Kidney (tissue), 14 donors: Measurements from ENCODE around the gene SYK. TPM values are rescaled to one million over a fixed set of nuclear protein-coding genes. Genes with fewer than 3 reads are reported as not detected.

ENCODE experiments used
- DNase-seq, 5 donors: peaks; one replicate each; pipeline ENCODE4 v3.0.0-alpha.2; 2013 to 2020
- FAIRE-seq: peaks from 2 replicates; lab custom pipeline; 2012; peaks lifted over from hg19 to GRCh38; lab: Jason Lieb, UNC
- H3K27ac ChIP-seq, 2 donors: one replicate each; pipeline ENCODE4 v1.7.0; 2013; ENCODE audit warnings: low read depth in 2 of 2, low read length in 2 of 2, inconsistent platforms in 1 of 2
- H3K27me3 ChIP-seq: one replicate; pipeline ENCODE4 v1.7.1; 2013; ENCODE audit warnings: low read length, inconsistent platforms; ENCODE audit not compliant: control insufficient read depth, insufficient read depth
- H3K36me3 ChIP-seq, 3 donors: one replicate each; pipeline versions ENCODE4 v1.7.0 to v1.7.1; 2013; ENCODE audit warnings: low read length in 3 of 3, control low read depth in 1 of 3, inconsistent platforms in 1 of 3; ENCODE audit not compliant: insufficient read depth in 3 of 3, control insufficient read depth in 2 of 3
- H3K4me1 ChIP-seq, 3 donors: one replicate each; pipeline versions ENCODE4 v1.7.0 to v1.7.1; 2013; ENCODE audit warnings: low read length in 3 of 3, inconsistent platforms in 1 of 3, low read depth in 1 of 3; ENCODE audit not compliant: control insufficient read depth in 2 of 3, insufficient read depth in 2 of 3
- H3K4me3 ChIP-seq, 3 donors: one replicate each; pipeline versions ENCODE4 v1.7.0 to v1.8.1; 2013; ENCODE audit warnings: low read length in 3 of 3, control low read depth in 1 of 3, inconsistent platforms in 1 of 3
- H3K9ac ChIP-seq, 3 donors: one replicate each; pipeline versions ENCODE4 v1.7.0 to v1.7.1; 2013; ENCODE audit warnings: low read length in 3 of 3, control low read depth in 1 of 3, inconsistent platforms in 1 of 3
- H3K9me3 ChIP-seq, 3 donors: one replicate each; pipeline versions ENCODE4 v1.7.0 to v1.7.1; 2013; ENCODE audit warnings: low read length in 3 of 3, control low read depth in 1 of 3, inconsistent platforms in 1 of 3; ENCODE audit not compliant: control insufficient read depth in 2 of 3, insufficient read depth in 1 of 3
- intact Hi-C: fragments of 100-400 bp; cut with DNase I; formaldehyde crosslinking; loops from one replicate; pipeline ENCODE4 v1.11.1; 2022
- polyA plus RNA-seq: library from polyadenylated mRNA; stranded (reverse); fragments of 350-450 nt; fragmentation: Illumina TruSeq; extraction: RNeasy Lipid Tissue Mini Kit (QIAGEN cat#74804); gene quantifications from one replicate; pipeline ENCODE4 v1.2.3, GENCODE V29; 2014; ENCODE audit warnings: low read depth, low replicate concordance; ENCODE audit not compliant: insufficient read depth
- total RNA-seq: library from RNA; stranded (reverse); fragmentation: NEBNext Ultra II Directional; extraction: Animal tissue kit (Norgen Biotek cat#: 25700); gene quantifications from one replicate; pipeline ENCODE4 v1.2.1, GENCODE V29; 2021
- TF ChIP-seq, protein P1 (sequence below): IDR thresholded peaks from 3 replicates; pipeline ENCODE4 v1.5.1; 2012; ENCODE audit warnings: mild to moderate bottlenecking, moderate library complexity, borderline replicate concordance; ENCODE audit not compliant: insufficient read depth; ENCODE audit errors: extremely low read depth
- donor health status: control.
- donor health status: control.
- donor health status: control.
- donor health status: control.
- donor health status: control.
- donor health status: DM: yes; HTN: yes; CAD: no.
- donor health status: Normal renal cell carcinoma (clear cell type).

The SYK gene
- total and polyA plus RNA-seq, 2 donors from 2014 or later: 13.3 to 52.2 TPM

DNA sequence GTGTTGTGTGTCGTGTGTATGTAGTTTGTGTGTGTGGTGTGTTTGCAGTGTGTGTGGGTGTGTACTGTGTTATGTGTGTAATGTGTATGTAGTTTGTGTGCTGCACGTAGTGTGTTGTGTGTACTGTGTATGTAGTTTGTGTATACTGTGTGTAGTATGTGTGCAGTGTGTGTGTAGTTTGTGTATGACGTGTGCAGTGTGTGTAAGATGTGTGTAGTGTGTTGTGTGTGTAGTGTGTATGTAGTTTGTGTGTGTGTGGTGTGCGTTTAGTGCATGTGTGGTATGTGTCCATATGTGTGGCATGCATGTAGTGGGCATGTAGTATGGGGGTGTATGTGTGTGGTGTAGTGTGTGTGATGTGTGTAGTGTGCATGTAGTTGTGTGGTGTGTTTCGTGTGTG is 39.6 kb downstream of the SYK start:
- intact Hi-C loops: no loop called here
- DNase-seq: no peak
- TF ChIP-seq, protein P1, sequence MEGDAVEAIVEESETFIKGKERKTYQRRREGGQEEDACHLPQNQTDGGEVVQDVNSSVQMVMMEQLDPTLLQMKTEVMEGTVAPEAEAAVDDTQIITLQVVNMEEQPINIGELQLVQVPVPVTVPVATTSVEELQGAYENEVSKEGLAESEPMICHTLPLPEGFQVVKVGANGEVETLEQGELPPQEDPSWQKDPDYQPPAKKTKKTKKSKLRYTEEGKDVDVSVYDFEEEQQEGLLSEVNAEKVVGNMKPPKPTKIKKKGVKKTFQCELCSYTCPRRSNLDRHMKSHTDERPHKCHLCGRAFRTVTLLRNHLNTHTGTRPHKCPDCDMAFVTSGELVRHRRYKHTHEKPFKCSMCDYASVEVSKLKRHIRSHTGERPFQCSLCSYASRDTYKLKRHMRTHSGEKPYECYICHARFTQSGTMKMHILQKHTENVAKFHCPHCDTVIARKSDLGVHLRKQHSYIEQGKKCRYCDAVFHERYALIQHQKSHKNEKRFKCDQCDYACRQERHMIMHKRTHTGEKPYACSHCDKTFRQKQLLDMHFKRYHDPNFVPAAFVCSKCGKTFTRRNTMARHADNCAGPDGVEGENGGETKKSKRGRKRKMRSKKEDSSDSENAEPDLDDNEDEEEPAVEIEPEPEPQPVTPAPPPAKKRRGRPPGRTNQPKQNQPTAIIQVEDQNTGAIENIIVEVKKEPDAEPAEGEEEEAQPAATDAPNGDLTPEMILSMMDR: no peak
- H3K9ac ChIP-seq: peak overlapping the region in 1 of 3 donors; percentile 17
- no peak overlapping the region for H3K27ac ChIP-seq
- H3K4me3 ChIP-seq: peak overlapping the region in 1 of 3 donors; percentile 40
- H3K36me3 ChIP-seq: peaks cover 0 to 12% (median 3%) of the 10 kb centered on the region in 3 donors
- peaks cover 0 to 8% (median 2%) of the 10 kb centered on the region in 3 donors for H3K4me1 ChIP-seq
- no peak for FAIRE-seq
- no peaks in the 10 kb centered on the region for H3K27me3 ChIP-seq
- H3K9me3 ChIP-seq: peaks cover 0 to 10% (median 0%) of the 10 kb centered on the region in 3 donors

DNA sequence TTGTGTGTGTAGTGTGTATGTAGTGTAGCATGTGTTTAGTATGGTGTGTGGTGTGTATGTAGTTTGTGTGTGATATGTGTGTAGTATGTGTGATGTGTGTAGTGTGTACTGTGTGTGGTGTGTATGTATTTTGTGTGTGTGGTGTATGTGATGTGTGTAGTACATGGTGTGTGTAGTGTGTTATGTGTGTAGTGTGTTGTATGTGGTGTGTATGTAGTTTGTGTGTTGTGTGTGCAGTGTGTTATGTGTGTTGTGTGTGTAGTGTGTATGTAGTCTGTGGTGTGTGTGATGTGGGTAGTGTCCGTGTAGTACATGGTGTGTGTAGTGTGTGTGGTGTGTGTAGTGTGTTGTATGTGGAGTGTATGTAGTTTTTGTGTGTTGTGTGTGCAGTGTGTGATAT is 40.0 kb downstream of the SYK start:
- H3K4me3 ChIP-seq: peak overlapping the region in 1 of 3 donors; percentile 40
- peaks cover 0 to 8% (median 2%) of the 10 kb centered on the region in 3 donors for H3K4me1 ChIP-seq
- no peak overlapping the region for H3K27ac ChIP-seq
- DNase-seq: no peak
- peaks cover 0 to 10% (median 0%) of the 10 kb centered on the region in 3 donors for H3K9me3 ChIP-seq
- intact Hi-C loops: no loop called here
- peak overlapping the region in 1 of 3 donors; percentile 17 for H3K9ac ChIP-seq
- peaks cover 0 to 12% (median 3%) of the 10 kb centered on the region in 3 donors for H3K36me3 ChIP-seq
- no peak for FAIRE-seq
- no peaks in the 10 kb centered on the region for H3K27me3 ChIP-seq
- TF ChIP-seq, protein P1: no peak

DNA sequence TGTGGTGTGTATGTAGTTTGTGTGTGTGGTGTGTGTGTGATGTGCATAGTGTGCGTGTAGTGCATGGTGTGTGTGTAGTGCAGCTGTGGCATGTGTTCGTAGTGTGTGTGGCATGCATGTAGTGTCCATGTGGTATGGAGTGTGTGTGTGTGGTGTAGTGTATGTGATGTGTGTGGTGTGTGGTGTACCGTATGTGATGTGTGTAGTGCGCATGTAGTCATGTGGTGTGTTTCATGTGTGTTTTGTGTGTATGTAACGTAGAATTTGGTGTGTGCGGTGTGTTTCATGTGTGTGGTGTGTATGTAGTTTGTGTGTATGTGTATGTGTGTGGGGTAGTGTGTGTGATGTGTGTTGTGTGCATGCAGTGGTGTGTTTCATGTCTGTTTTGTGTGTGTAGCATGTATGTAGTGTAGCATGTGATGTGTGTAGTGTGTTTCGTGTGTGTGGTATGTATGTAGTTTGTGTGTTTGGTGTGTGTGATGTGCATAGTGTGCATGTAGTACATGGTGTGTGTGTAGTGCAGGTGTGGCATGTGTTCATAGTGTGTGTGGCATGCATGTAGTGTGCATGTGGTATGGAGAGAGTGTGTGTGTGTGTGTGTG is 40.7 kb downstream of the SYK start:
- FAIRE-seq: no peak
- no peak for DNase-seq
- Histone ChIP-seq H3K4me1 (peaks cover 0 to 8% (median 2%) of the 10 kb centered on the region in 3 donors), H3K36me3 (peaks cover 0 to 12% (median 3%) of the 10 kb centered on the region in 3 donors), H3K27me3 (no peaks in the 10 kb centered on the region), H3K9me3 (peaks cover 0 to 10% (median 0%) of the 10 kb centered on the region in 3 donors), H3K4me3 (peak overlapping the region in 1 of 3 donors; percentile 40), H3K9ac (peak overlapping the region in 1 of 3 donors; percentile 17), H3K27ac (no peak overlapping the region)
- TF ChIP-seq, protein P1: no peak
- intact Hi-C loops: no loop called here
